OCI-M2 (cell line): ENCODE measurements around the gene CSMD2.

ENCODE experiments used
- DNase-seq: peaks from one replicate; lab custom pipeline; 2025; ENCODE audit not compliant: unreplicated experiment; lab: John Stamatoyannopoulos, UW

CSMD2 gene

GRCh38 chr1:33697816-33698215, 467.2 kb downstream of the CSMD2 start:
- no peak for DNase-seq

GRCh38 chr1:33696962-33697361, 468.1 kb downstream of the CSMD2 start:
- no peak for DNase-seq

- DNase-seq, result no peak
These were observed 468.7 kb downstream of the CSMD2 start for GRCh38 chr1:33696311-33696710.

- no peak for DNase-seq
These were observed 472.5 kb downstream of the CSMD2 start for GRCh38 chr1:33692206-33693188.

GRCh38 chr1:33687000-33687399, 478.0 kb downstream of the CSMD2 start:
- DNase-seq, result no peak

- no peak for DNase-seq
These were observed 478.5 kb downstream of the CSMD2 start for GRCh38 chr1:33686551-33686950.

GRCh38 chr1:33685256-33685655, 479.8 kb downstream of the CSMD2 start:
- no peak for DNase-seq

- DNase-seq, result no peak
These were observed 480.4 kb downstream of the CSMD2 start for GRCh38 chr1:33684396-33685179.

GRCh38 chr1:33683913-33684312, 481.1 kb downstream of the CSMD2 start:
- DNase-seq, result no peak

GRCh38 chr1:33682371-33682770, 482.7 kb downstream of the CSMD2 start:
- DNase-seq, result no peak

- no peak for DNase-seq
These were observed 484.7 kb downstream of the CSMD2 start for GRCh38 chr1:33680281-33680840.

GRCh38 chr1:33670567-33670966, 494.5 kb downstream of the CSMD2 start:
- no peak for DNase-seq

GRCh38 chr1:33668695-33669094, 496.3 kb downstream of the CSMD2 start:
- DNase-seq, result no peak

- DNase-seq, result no peak
These were observed 497.4 kb downstream of the CSMD2 start for GRCh38 chr1:33667386-33668282.

GRCh38 chr1:33666616-33667015, 498.4 kb downstream of the CSMD2 start:
- DNase-seq, result no peak

GRCh38 chr1:33661811-33662454, 503.1 kb downstream of the CSMD2 start:
- no peak for DNase-seq

GRCh38 chr1:33660956-33661355, 504.1 kb downstream of the CSMD2 start:
- no peak for DNase-seq

GRCh38 chr1:33660244-33660643, 504.8 kb downstream of the CSMD2 start:
- DNase-seq, result no peak

- no peak for DNase-seq
These were observed 505.4 kb downstream of the CSMD2 start for GRCh38 chr1:33659641-33660040.

- DNase-seq, result no peak
These were observed 507.2 kb downstream of the CSMD2 start for GRCh38 chr1:33657833-33658232.
